Stimulated activated CD8-positive, alpha-beta memory T cell treated with anti-CD3 and anti-CD28 coated beads, Interleukin-12 subunit alpha, Interleukin-12 subunit beta, amount 100 ng/mL, for 4 hours (primary cell): ENCODE results near the gene CACNA2D2.

ENCODE experiments used
- DNase-seq: peaks from one replicate; pipeline ENCODE4 v3.0.0-alpha.2; 2020; ENCODE audit warnings: low read depth

Gene CACNA2D2

DNA sequence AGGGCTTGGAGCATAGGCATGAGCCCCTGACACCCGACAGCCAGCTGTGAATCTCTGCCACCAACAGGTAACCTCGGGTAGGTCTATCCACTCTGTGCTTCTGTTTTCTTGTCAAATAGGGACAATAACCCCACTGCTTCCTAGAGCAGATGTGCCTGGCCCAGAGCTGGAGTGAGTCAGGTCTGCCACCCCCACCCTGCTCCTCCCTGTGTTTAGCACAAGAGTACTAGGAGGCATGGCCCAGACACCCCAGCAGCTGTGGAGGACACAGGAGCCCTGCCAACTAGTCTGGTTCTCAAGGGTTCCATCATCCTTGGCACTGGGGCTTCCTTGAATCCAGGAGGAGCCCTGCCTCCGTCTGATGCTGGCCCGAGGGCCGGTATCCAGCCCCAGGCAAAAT is 110.4 kb downstream of the CACNA2D2 start:
- no peak for DNase-seq

DNA sequence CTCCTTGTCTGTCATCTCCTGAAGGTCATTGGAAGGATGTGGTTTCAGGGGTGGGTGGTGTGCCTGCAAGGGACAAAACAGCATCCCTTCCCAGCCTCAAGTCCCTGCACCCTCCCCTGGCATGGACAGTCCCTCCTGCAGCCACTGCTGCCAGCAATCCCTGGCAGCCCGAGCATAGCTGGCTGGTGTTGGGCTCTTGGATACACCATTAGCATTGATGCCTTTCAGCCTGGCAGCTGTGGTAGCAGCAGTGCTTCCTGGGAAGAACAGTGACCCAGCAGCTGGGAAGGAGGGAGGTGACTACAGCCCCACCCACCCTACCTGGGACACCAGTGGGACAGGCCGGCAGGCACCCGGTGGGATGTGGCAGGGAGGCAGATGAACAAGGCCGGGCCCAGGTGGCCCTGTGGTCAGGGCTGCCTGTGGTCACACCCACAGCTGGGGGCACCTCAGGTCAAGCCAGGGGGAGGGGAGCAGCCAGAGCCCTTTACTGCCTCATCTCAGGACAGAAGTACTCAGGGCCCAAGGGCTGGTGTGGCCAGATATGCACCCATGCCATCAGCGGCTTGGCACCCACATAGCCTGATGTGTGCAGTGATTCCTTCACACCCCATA is 111.2 kb downstream of the CACNA2D2 start:
- no peak for DNase-seq

GRCh38 chr3:50390508-50391224 is 112.8 kb downstream of the CACNA2D2 start:
- DNase-seq, result no peak

GRCh38 chr3:50389414-50389767 is 114.0 kb downstream of the CACNA2D2 start:
- no peak for DNase-seq

- DNase-seq, result no peak
These were observed 114.6 kb downstream of the CACNA2D2 start for GRCh38 chr3:50388720-50389413.

DNA sequence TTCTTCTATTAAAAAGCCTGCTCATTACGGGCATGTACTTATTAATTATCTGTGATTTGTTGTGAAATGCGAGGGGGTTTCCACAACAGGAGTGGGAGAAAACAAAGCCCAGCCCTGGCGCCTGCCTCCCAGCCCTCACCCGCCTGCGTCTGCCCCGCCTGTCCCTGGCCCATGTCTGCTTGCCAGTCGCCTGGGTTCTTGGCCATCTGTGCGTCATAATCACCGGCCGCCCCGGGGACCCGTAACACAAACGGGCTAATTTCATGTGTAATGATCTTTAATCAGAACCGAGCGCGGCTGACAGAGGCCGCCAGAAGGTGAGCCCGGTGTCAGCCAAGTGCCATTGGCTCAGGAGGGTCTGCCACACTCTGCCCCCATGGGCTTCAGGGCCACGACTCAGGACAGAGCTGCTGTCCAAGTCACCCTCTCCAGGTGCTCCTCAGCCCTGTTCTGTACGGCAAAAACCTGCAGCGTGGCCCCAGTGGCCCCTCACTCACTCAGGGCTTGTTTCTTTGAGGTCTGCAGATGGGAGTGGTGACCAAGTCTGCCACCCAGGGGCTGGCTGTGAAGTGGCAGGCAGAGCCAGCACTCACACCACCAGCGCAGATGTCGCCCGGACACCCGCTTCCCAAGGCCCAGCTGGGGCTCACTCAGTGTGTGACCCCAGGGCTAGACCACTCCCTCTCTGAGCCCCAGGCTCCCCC is 115.3 kb downstream of the CACNA2D2 start:
- DNase-seq, result no peak

DNA sequence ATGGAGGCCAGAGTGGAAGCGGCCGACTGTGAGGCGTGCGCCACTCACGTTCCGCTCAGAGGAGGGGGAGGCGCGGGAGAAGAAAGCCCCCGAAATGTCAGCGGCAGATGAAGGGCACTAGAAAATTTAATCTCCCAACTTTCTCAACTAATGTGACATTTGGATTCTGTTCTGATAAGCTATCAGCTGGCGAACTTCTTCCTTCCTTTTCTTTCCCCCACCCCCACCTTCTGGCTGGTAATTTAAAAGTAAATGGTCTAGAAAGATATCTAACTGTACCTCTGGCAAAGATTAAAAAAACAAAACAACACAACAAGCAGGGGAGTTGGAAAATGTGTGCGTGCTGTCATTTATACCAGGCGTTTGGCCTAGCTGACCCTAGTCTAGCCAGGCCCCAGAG is 117.7 kb downstream of the CACNA2D2 start:
- no peak for DNase-seq

GRCh38 chr3:50383750-50384149 is 119.7 kb downstream of the CACNA2D2 start:
- DNase-seq, result no peak

GRCh38 chr3:50382722-50383121 is 120.7 kb downstream of the CACNA2D2 start:
- DNase-seq, result no peak

DNA sequence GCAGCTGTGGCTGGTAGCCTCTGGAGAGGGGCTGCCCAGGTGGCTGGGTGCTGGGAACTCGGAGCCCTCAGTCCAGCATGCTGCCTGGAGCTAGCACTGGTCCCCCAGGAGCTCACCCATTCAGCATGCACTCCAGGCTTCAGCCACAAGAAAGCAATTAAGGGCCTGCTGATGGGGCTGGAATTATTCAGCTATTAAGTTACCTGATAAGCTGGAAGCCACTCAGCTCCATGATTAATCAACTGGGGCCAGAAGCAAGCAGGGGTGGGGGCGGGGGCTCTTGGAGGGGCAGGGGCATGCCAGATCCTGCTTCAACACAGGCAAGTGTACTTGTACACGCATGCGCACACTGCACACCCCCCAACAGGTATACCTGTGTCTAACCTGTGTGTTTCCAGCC is 122.1 kb downstream of the CACNA2D2 start:
- no peak for DNase-seq

- no peak for DNase-seq
These were observed 122.9 kb downstream of the CACNA2D2 start for GRCh38 chr3:50380405-50381085.

- no peak for DNase-seq
These were observed 124.7 kb downstream of the CACNA2D2 start for GRCh38 chr3:50378757-50379156.

DNA sequence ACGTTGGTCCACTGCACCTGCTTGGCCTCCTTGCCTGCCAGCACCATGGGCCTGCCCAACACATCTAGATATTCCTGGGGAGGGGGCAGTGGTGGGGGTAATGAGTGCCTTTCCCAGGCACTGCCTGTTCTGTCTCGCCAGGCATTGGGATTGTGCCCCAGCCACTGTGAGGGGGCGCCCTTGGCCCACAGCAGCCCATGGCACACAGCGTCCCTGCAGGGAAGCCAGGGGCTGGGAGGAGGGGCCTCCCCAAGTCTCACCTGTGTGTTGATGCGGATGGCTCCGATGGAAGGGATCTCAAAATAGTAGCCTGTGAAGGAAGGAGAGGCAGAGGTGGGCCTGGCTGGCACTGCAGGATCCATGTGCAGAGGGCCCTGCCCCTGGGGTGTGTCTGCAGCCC is 125.4 kb downstream of the CACNA2D2 start:
- no peak for DNase-seq

GRCh38 chr3:50375258-50375931 is 128.0 kb downstream of the CACNA2D2 start:
- DNase-seq, result no peak

DNA sequence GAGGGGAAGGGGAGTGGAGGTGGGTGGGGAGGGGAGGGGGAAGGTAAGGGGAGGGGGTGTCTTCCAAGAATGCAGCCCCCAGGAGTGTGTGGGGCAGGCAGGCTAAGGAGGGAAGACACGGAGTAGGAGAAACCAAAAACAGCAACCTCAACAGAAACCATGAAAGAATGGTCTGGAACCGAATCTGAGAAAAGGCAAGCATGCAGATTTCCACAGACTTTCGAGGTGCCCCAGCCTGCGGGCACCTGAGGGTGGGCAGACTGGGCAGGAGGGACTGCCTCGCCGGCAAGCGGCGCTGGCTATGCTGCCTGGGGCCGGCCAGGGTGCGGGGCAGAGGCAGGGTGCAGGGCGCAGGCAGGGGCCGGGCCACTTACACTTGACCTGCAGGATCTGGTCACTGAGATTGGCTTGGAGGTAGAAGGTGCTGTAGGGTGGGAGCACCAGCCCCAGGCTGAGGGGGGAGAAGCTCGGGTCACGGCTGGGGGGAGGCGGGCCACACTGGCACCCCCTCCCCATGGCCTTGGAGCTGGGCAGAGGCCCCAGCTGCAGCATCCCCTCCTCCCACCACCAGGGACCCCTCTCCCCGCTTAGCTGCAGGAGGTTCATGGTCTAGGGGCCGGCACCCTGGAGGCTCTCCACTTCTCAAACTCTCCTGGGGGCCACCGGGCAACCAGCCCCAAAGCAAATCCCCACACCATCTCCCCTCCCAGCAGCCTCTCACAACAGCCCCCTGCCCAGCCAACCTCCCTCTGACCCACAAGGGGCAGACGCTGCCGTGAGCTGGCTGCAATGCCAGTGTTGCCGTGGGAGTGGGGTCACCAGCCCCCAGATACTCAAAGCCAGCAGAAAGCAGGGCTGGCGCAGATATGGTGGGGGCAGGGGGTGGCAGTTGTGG is 128.8 kb downstream of the CACNA2D2 start:
- DNase-seq, result no peak

- no peak for DNase-seq
These were observed 130.0 kb downstream of the CACNA2D2 start for GRCh38 chr3:50373146-50374051.

DNA sequence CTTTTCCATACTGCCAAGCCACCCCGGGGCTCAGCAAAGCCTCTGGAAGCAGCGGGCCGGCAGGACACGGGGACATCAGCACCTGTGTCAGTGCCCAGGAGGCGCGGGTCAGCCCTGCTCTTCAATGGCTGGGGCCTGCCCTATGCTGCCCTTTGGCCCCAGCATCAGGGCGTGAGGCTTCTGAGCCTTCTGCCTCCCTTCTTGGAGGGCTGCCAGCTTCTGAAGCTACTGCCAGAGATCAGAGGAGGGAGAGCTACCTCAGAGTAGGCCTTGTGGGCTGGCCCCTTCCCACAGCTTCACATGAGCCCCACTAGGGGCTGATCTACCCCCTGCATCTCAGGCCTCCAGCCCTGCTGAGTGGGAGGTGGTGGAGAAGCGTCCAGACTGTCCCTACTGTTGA is 131.1 kb downstream of the CACNA2D2 start:
- no peak for DNase-seq

GRCh38 chr3:50371133-50371685 is 132.2 kb downstream of the CACNA2D2 start:
- no peak for DNase-seq

DNA sequence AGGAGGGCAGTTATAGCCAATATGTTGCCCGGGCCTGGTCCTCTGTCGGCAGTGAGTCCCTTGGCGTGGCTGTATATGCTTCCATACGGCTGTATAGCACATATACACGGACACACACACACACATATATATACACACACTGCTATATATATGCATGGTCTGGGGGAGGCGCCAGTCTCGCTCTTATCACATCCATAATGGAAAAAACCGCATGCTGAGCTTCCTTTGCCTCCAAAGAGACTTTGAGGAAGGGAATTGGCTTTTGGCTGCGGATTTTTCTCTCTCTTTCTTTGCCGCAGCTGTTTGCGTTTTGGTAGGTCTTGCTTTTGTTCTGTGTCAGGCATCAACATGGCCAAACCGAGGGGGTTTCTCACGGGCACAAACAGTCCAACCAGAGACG is 132.8 kb downstream of the CACNA2D2 start:
- DNase-seq, result no peak
